ENCODE measurements around the gene CEP131.

- no peak for TF ChIP-seq CTCF (IDR thresholded peaks at IDR 0.05; ENCODE audit: insufficient read depth, low read length, poor library complexity, severe bottlenecking)
- no peak for TF ChIP-seq EZH2phosphoT487 (conservative IDR thresholded peaks at IDR 0.05; ENCODE audit: low read length)
Observed at GRCh38 chr17:81237591-81238489, 15.1 kb upstream of the CEP131 start.

Data from SU-DHL-6 (cell line).